Trophoblast cell (in vitro differentiated cells and primary cell): Measurements from ENCODE around the gene PRKN.

Experiments used
- DNase-seq, 2 donors: peaks; one replicate each; pipeline ENCODE4 v3.0.0-alpha.2; 2016
- H2AFZ ChIP-seq: 2 replicates; pipeline ENCODE4 v1.6.1; 2013; ENCODE audit warnings: low read length, moderate library complexity, mild to moderate bottlenecking; ENCODE audit not compliant: insufficient read depth, poor library complexity
- H2AK5ac ChIP-seq: 2 replicates; pipeline ENCODE4 v1.6.1; 2013; ENCODE audit warnings: mild to moderate bottlenecking, low read length
- H2BK120ac ChIP-seq: 2 replicates; pipeline ENCODE4 v1.6.1; 2013; ENCODE audit warnings: low read length, mild to moderate bottlenecking, moderate library complexity; ENCODE audit not compliant: insufficient read depth, poor library complexity
- H2BK12ac ChIP-seq: 2 replicates; pipeline ENCODE4 v1.6.1; 2013; ENCODE audit warnings: mild to moderate bottlenecking, low read length, moderate library complexity
- H2BK5ac ChIP-seq: 2 replicates; pipeline ENCODE4 v1.6.1; 2013; ENCODE audit warnings: low read length, low read depth, moderate library complexity, mild to moderate bottlenecking; ENCODE audit not compliant: poor library complexity
- H3K14ac ChIP-seq: 2 replicates; pipeline ENCODE4 v1.6.1; 2013; ENCODE audit warnings: mild to moderate bottlenecking, low read length
- H3K18ac ChIP-seq: 2 replicates; pipeline ENCODE4 v1.6.1; 2013; ENCODE audit warnings: mild to moderate bottlenecking, low read length
- H3K23ac ChIP-seq: 2 replicates; pipeline ENCODE4 v1.6.1; 2013; ENCODE audit warnings: low read length
- H3K27ac ChIP-seq: 2 replicates; pipeline ENCODE4 v1.5.1; 2013; ENCODE audit warnings: low read depth, mild to moderate bottlenecking, inconsistent platforms, low read length, moderate library complexity
- H3K27me3 ChIP-seq: 2 replicates; pipeline ENCODE4 v1.6.1; 2013; ENCODE audit warnings: inconsistent platforms, mild to moderate bottlenecking, low read length, moderate library complexity; ENCODE audit not compliant: insufficient read depth
- H3K36me3 ChIP-seq, 2 experiments: 1 replicate in 1 of 2; 2 replicates in 1 of 2; pipeline ENCODE4 v1.6.1; 2013; ENCODE audit warnings: low read length in 2 of 2, mild to moderate bottlenecking in 2 of 2, moderate library complexity in 1 of 2; ENCODE audit not compliant: insufficient read depth in 2 of 2, control insufficient read depth in 1 of 2
- H3K4ac ChIP-seq: 2 replicates; pipeline ENCODE4 v1.6.1; 2013; ENCODE audit warnings: low read depth, mild to moderate bottlenecking, low read length, moderate library complexity
- H3K4me1 ChIP-seq, 2 experiments: 1 replicate in 1 of 2; 2 replicates in 1 of 2; pipeline ENCODE4 v1.6.1; 2013; ENCODE audit warnings: low read length in 2 of 2, mild to moderate bottlenecking in 2 of 2, moderate library complexity in 1 of 2; ENCODE audit not compliant: insufficient read depth in 2 of 2, control insufficient read depth in 1 of 2
- H3K4me2 ChIP-seq: 2 replicates; pipeline ENCODE4 v1.6.1; 2013; ENCODE audit warnings: inconsistent platforms, mild to moderate bottlenecking, low read length, moderate library complexity
- H3K4me3 ChIP-seq: 2 replicates; pipeline ENCODE4 v1.5.1; 2013; ENCODE audit warnings: mild to moderate bottlenecking, low read depth, low read length, inconsistent platforms
- H3K79me1 ChIP-seq: one replicate; pipeline ENCODE4 v1.6.1; 2013; ENCODE audit warnings: low read length
- H3K79me2 ChIP-seq: 2 replicates; pipeline ENCODE4 v1.6.1; 2013; ENCODE audit warnings: low read length, mild to moderate bottlenecking; ENCODE audit not compliant: control insufficient read depth, insufficient read depth, poor library complexity
- H3K9ac ChIP-seq: 2 replicates; pipeline ENCODE4 v1.6.1; 2013; ENCODE audit warnings: mild to moderate bottlenecking, low read length
- H3K9me3 ChIP-seq: 2 replicates; pipeline ENCODE4 v1.6.1; 2013; ENCODE audit warnings: low read depth, mild to moderate bottlenecking, control low read depth, inconsistent platforms, low read length; ENCODE audit not compliant: insufficient read depth
- H4K12ac ChIP-seq: 2 replicates; pipeline ENCODE4 v1.6.1; 2013; ENCODE audit warnings: low read depth, mild to moderate bottlenecking, low read length, moderate library complexity
- H4K8ac ChIP-seq: 2 replicates; pipeline ENCODE4 v1.6.1; 2013; ENCODE audit warnings: low read depth, mild to moderate bottlenecking, low read length, moderate library complexity
- H4K91ac ChIP-seq: one replicate; pipeline ENCODE4 v1.6.1; 2013; ENCODE audit warnings: low read depth, mild to moderate bottlenecking, low read length, moderate library complexity
- WGBS: extraction: QIAGEN DNeasy Blood & Tissue Kit; methylation state at CpG from one replicate; pipeline ENCODE4 v1.1.7; 2013; ENCODE audit warnings: missing lambda C conversion rate; ENCODE audit not compliant: insufficient read length, insufficient coverage; ENCODE audit errors: extremely low coverage; 5-methylcytosine and 5-hydroxymethylcytosine counted together

The PRKN gene

DNA sequence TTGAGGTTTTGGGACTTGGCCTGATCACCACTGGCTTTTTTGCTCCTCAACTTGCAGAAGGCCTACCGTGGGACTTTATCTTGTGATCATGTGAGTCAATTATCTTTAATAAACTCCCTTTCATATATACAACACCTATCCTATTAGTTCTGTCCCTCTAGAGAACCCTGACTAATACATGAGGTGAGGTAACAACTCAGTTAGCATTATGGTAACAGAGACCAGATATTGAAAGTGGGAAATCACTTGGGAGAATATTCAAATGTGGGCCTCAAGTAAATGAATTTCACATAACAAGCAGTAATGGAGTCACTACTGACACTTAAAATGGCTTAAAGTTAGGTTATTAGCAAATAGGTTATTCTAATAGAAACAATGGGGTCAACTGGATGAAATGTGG is 1015.6 kb downstream of the PRKN start:
- H2AK5ac ChIP-seq, result no peak overlapping the region
- no peak overlapping the region for H4K8ac ChIP-seq
- WGBS, result no CpG with 5 or more reads among the region's 1 CpG

DNA sequence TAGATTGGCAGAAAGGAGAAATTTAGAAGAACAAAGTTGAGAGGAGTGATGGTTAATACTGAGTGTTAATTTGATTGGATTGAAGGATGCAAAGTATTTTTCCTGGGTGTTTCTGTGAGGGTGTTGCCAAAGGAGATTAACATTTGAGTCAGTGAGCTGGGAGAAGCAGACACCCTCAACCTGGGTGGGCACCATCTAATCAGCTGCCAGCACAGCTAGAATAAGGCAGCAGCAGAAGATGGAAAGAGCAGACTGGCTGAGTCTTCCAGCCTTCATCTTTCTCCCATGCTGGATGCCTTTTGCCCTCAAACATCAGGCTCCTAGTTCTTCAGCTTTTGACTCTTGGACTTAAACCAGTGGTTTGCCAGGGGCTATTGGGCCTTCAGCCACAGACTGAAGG is 1016.1 kb downstream of the PRKN start:
- Histone ChIP-seq H3K27ac (no peak overlapping the region), H3K79me1 (no peaks in the 10 kb centered on the region), H3K4ac (no peak overlapping the region), H3K9me3 (no peaks in the 10 kb centered on the region), H2AFZ (no peak overlapping the region), H3K18ac (no peak overlapping the region), H3K23ac (no peak overlapping the region), H3K4me2 (no peak overlapping the region), H4K12ac (no peak overlapping the region), H2BK5ac (no peak overlapping the region), H3K36me3 (no peaks in the 10 kb centered on the region), H2BK12ac (no peak overlapping the region), H4K91ac (no peak overlapping the region), H3K27me3 (no peaks in the 10 kb centered on the region), H3K4me3 (no peak overlapping the region), H4K8ac (no peak overlapping the region), H3K4me1 (no peaks in the 10 kb centered on the region), H2AK5ac (no peak overlapping the region), H3K79me2 (no peaks in the 10 kb centered on the region), H2BK120ac (no peak overlapping the region), H3K14ac (no peak overlapping the region), H3K9ac (no peak overlapping the region)
- DNase-seq, result no peak

More for the DNA sequence above, 1015.6 kb downstream of the PRKN start:
- Histone ChIP-seq H3K27ac (no peak overlapping the region), H3K14ac (no peak overlapping the region), H3K23ac (no peak overlapping the region), H4K12ac (no peak overlapping the region), H2AFZ (no peak overlapping the region), H2BK12ac (no peak overlapping the region), H3K9me3 (no peaks in the 10 kb centered on the region), H3K4me3 (no peak overlapping the region), H3K79me1 (no peaks in the 10 kb centered on the region), H3K4ac (no peak overlapping the region), H3K27me3 (no peaks in the 10 kb centered on the region), H3K4me1 (no peaks in the 10 kb centered on the region), H2BK5ac (no peak overlapping the region), H3K18ac (no peak overlapping the region), H3K9ac (no peak overlapping the region), H3K79me2 (no peaks in the 10 kb centered on the region), H3K4me2 (no peak overlapping the region), H4K91ac (no peak overlapping the region), H3K36me3 (no peaks in the 10 kb centered on the region), H2BK120ac (no peak overlapping the region)
- DNase-seq, result no peak

DNA sequence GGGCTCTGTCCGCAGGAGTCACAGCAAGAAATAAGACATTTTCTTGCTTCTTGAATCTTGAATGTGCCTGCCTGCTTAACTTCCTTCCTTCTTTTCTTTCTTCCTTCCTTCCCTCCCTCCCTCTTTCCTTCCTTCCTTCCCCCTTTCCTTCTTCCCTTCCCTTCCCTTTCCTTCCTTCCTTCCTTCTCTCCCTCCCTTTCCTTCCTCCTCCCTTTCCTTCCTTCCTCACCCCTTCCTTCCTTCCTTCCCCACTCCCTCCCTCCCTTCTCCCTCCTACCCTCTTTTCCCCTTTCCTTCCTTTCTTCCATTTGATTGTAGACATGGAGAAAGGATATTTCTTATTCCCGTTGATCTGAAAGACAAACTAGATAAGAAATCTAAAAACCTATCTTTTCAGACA is 1016.9 kb downstream of the PRKN start:
- Histone ChIP-seq H3K27ac (no peak overlapping the region), H4K91ac (no peak overlapping the region), H2BK120ac (no peak overlapping the region), H4K12ac (no peak overlapping the region), H2AFZ (no peak overlapping the region), H3K4me2 (no peak overlapping the region), H3K9me3 (peaks cover 3% of the 10 kb centered on the region), H3K79me2 (no peaks in the 10 kb centered on the region), H3K4me3 (no peak overlapping the region), H3K23ac (no peak overlapping the region), H3K36me3 (no peaks in the 10 kb centered on the region), H2AK5ac (no peak overlapping the region), H3K4me1 (no peaks in the 10 kb centered on the region), H2BK5ac (no peak overlapping the region), H4K8ac (no peak overlapping the region), H2BK12ac (no peak overlapping the region), H3K18ac (no peak overlapping the region), H3K4ac (no peak overlapping the region), H3K79me1 (no peaks in the 10 kb centered on the region), H3K27me3 (no peaks in the 10 kb centered on the region), H3K14ac (no peak overlapping the region), H3K9ac (no peak overlapping the region)
- no CpG with 5 or more reads among the region's 2 CpGs for WGBS
- DNase-seq, result no peak

DNA sequence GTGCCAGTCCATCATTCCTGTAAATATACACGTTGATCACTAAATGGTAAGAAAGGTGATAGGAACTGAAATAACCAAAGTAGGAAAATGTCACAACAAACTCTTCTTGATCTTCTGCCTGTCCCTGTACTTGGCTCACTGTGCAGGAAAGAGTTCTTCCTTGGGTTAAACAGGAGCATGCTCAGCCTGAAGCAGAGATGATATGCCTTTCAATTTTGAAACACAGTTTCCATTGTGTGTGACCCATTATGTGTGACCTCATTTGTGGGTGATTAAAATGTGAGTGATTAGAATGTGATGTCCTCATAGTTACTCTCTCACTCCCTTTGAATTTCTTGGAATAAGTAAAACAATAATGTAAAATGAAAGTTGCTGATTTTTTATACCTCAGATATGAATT is 1026.5 kb downstream of the PRKN start:
- no peak for DNase-seq
- Histone ChIP-seq H3K79me1 (no peaks in the 10 kb centered on the region), H2AFZ (no peak overlapping the region), H3K23ac (no peak overlapping the region), H2BK12ac (no peak overlapping the region), H4K91ac (no peak overlapping the region), H3K18ac (no peak overlapping the region), H3K9me3 (no peaks in the 10 kb centered on the region), H3K36me3 (no peaks in the 10 kb centered on the region), H4K8ac (no peak overlapping the region), H3K4me2 (no peak overlapping the region), H2BK120ac (no peak overlapping the region), H3K27ac (no peak overlapping the region), H2AK5ac (no peak overlapping the region), H4K12ac (no peak overlapping the region), H3K4me3 (no peak overlapping the region), H3K4me1 (no peaks in the 10 kb centered on the region), H3K14ac (no peak overlapping the region), H3K9ac (no peak overlapping the region), H3K27me3 (no peaks in the 10 kb centered on the region), H2BK5ac (no peak overlapping the region), H3K79me2 (no peaks in the 10 kb centered on the region), H3K4ac (no peak overlapping the region)
- no CpG with 5 or more reads among the region's 1 CpG for WGBS

DNA sequence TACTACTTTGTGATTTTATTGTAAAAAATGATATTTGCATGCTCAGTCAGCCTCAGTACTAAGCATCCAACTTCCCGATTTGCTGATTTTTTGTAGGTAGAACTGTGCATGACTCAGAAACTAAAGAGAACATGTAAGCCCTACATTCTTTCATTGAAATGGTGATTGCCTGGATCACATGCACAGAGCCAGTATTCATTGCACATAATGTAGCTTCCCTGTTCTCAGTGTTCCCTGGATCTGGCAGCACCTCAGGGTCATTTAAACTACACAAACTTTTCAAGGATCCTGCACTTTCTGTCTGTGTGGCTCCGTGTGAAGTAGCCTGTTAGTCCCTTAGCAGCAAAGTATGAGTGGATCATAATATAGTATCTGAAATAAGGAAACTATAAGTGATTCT is 1030.8 kb downstream of the PRKN start:
- Histone ChIP-seq H2BK12ac (no peak overlapping the region), H3K79me1 (no peaks in the 10 kb centered on the region), H3K23ac (no peak overlapping the region), H3K27me3 (no peaks in the 10 kb centered on the region), H2BK5ac (no peak overlapping the region), H3K18ac (no peak overlapping the region), H3K4ac (no peak overlapping the region), H2AK5ac (no peak overlapping the region), H4K8ac (no peak overlapping the region), H4K91ac (no peak overlapping the region), H2AFZ (no peak overlapping the region), H3K4me3 (no peak overlapping the region), H3K14ac (no peak overlapping the region), H3K9me3 (no peaks in the 10 kb centered on the region), H2BK120ac (no peak overlapping the region), H3K9ac (no peak overlapping the region), H3K79me2 (no peaks in the 10 kb centered on the region), H3K27ac (no peak overlapping the region), H3K4me2 (no peak overlapping the region), H3K36me3 (no peaks in the 10 kb centered on the region), H3K4me1 (no peaks in the 10 kb centered on the region), H4K12ac (no peak overlapping the region)
- WGBS, result no CpG with 5 or more reads among the region's 2 CpGs
- no peak for DNase-seq
